AG10803 (cell line): ENCODE data around the gene VPS37C.
A peak's percentile ranks its signal among the peaks of the same experiment; 100 is the strongest.

Source experiments
- DNase-seq: peaks from one replicate; pipeline ENCODE4 v3.0.0; 2010; ENCODE audit warnings: low read depth
- H3K4me3 ChIP-seq: 2 replicates; pipeline ENCODE4 v1.5.1; 2011; ENCODE audit warnings: mild to moderate bottlenecking, low read length, control low read depth
- CTCF ChIP-seq: conservative IDR thresholded peaks from 2 replicates; pipeline ENCODE4 v1.5.1; 2011; ENCODE audit warnings: mild to moderate bottlenecking, low read length, control low read depth, inconsistent platforms

VPS37C gene

DNA sequence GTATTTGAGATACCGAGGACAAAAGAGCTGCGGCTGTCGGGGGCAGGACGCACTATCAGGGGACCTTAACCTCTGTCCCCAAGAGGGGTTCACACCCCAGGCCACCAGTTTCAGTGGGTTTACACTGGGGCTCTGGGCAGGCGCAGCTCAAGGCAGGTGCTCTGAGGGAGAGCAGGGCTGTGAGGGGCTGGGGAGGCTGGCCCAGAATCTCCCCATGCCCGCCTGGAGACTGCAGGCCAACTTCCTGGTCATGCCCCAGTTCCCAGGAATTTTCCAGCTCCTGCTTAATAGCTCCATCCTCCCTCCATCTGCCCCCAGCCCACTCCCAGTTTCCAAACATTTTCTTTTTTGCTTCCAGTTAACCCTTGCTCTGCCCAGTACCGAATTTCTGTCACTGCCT lies 34.5 kb upstream of the VPS37C start:
- no peak for DNase-seq
- no peak overlapping the region for H3K4me3 ChIP-seq
- TF ChIP-seq CTCF: no peak

DNA sequence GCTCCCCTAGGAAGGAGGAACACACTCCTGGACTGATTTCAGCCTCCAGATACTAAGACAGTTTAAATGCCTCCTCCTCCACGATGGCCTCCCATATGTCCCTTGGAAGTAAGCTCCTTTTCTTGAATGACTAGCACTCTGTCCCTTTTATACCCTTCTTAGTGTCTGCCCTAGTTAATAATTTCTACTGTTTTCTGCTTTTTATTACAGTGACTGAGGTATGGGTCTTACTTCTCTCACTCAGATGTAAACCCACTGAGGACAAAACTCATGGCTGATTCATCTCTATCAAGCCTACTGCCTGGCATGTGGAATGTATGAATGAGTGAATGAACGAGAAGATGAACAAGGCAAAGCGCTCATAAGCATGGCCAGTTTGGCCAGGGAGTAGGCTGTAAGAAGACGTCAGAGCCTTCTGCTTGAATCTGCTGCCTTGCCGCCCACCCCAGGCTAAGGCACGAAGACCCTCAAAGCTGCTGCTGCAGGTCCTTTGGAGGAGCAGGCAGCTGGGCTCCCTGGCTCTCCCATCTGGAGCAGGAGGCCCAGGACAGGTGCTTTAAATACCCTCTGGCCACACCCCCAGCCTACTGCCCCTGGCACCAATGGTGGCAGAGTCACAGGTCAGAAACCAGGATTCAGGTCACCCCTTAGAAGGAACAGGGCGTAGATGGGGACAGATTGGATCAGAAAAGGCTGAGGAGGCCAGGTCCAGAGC lies 33.9 kb upstream of the VPS37C start:
- no peak for TF ChIP-seq CTCF
- DNase-seq: no peak
- no peak overlapping the region for H3K4me3 ChIP-seq

DNA sequence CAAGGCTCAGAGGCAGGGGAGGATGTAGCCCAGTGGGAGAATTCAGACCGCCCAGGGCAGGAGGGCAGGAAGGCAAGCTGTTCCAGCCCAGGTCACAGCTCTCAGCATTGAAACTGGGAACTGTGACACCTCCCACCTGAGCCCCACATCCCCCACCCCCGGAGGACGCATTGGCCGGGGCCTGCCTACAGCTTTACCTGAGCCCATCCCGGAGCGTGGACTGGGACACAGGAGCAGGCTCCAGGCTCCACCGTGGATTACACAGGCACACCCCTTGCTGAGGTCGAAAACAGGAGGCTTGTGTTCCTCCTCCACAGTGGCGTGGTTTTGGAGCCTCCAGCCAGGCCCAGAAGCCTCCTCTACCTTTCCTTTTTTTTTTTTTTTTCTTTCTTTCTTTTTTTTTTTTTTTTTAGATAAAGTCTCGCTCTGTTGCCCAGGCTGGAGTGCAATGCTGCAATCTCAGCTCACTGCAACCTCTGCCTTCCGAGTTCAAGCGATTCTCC lies 33.0 kb upstream of the VPS37C start:
- no peak for TF ChIP-seq CTCF
- H3K4me3 ChIP-seq: no peak overlapping the region
- no peak for DNase-seq

- H3K4me3 ChIP-seq: no peak overlapping the region
- no peak for DNase-seq
- TF ChIP-seq CTCF: no peak
Measured at GRCh38 chr11:61193596-61193995, 32.4 kb upstream of the VPS37C start.

- no peak overlapping the region for H3K4me3 ChIP-seq
- TF ChIP-seq CTCF: no peak
- DNase-seq: no peak
Measured at GRCh38 chr11:61189933-61190332, 28.7 kb upstream of the VPS37C start.

GRCh38 chr11:61187505-61188130 lies 26.4 kb upstream of the VPS37C start:
- no peak overlapping the region for H3K4me3 ChIP-seq
- peak; percentile 96 for TF ChIP-seq CTCF
- DNase-seq: peak; percentile 70

GRCh38 chr11:61186504-61186903 lies 25.3 kb upstream of the VPS37C start:
- TF ChIP-seq CTCF: no peak
- no peak for DNase-seq
- no peak overlapping the region for H3K4me3 ChIP-seq
